UCSD-AML1 (cell line): ENCODE measurements around the gene ZBTB34.
"Not testable (repeated sequence)": the region's sequence is repeated elsewhere in the genome, so short reads cannot be mapped to it uniquely, and the experiment has no call there.

Experiments
- DNase-seq: peaks from one replicate; lab custom pipeline; 2025; ENCODE audit not compliant: unreplicated experiment; lab: John Stamatoyannopoulos, UW

The ZBTB34 gene

GRCh38 chr9:126860077-126860756 lies at the start of gene ZBTB34:
Gene ZBTB34, plus strand, starts transcription at chr9:126860639. Its CDS starts 18,761 bp downstream, at chr9:126879400.
- DNase-seq: peak; percentile 79

- DNase-seq: no peak
Measured at GRCh38 chr9:126813072-126813471, 47.4 kb upstream of the ZBTB34 start.

- DNase-seq: no peak
Measured at GRCh38 chr9:126814091-126814490, 46.3 kb upstream of the ZBTB34 start.

GRCh38 chr9:126817615-126818014 lies 42.8 kb upstream of the ZBTB34 start:
- DNase-seq: not testable (repeated sequence)

- DNase-seq: no peak
Measured at GRCh38 chr9:126818482-126818881, 42.0 kb upstream of the ZBTB34 start.

- DNase-seq: no peak
Measured at GRCh38 chr9:126819482-126819881, 41.0 kb upstream of the ZBTB34 start.

GRCh38 chr9:126822278-126822677 lies 38.2 kb upstream of the ZBTB34 start:
- DNase-seq: no peak

- DNase-seq: no peak
Measured at GRCh38 chr9:126822873-126823272, 37.6 kb upstream of the ZBTB34 start.

- DNase-seq: not testable (repeated sequence)
Measured at GRCh38 chr9:126824052-126824451, 36.4 kb upstream of the ZBTB34 start.

GRCh38 chr9:126827227-126827626 lies 33.2 kb upstream of the ZBTB34 start:
- no peak for DNase-seq

GRCh38 chr9:126829035-126829434 lies 31.4 kb upstream of the ZBTB34 start:
- DNase-seq: no peak

GRCh38 chr9:126830827-126831226 lies 29.6 kb upstream of the ZBTB34 start:
- DNase-seq: no peak

- DNase-seq: no peak
Measured at GRCh38 chr9:126832440-126832839, 28.0 kb upstream of the ZBTB34 start.

GRCh38 chr9:126833020-126833419 lies 27.4 kb upstream of the ZBTB34 start:
- DNase-seq: no peak

GRCh38 chr9:126833710-126834345 lies 26.6 kb upstream of the ZBTB34 start:
- DNase-seq: no peak

GRCh38 chr9:126834672-126835071 lies 25.8 kb upstream of the ZBTB34 start:
- no peak for DNase-seq

GRCh38 chr9:126836216-126836615 lies 24.2 kb upstream of the ZBTB34 start:
- no peak for DNase-seq

GRCh38 chr9:126838055-126838811 lies 22.2 kb upstream of the ZBTB34 start:
- DNase-seq: no peak

GRCh38 chr9:126838895-126839294 lies 21.5 kb upstream of the ZBTB34 start:
- no peak for DNase-seq

GRCh38 chr9:126839301-126839700 lies 21.1 kb upstream of the ZBTB34 start:
- DNase-seq: no peak

- DNase-seq: no peak
Measured at GRCh38 chr9:126842220-126842842, 18.1 kb upstream of the ZBTB34 start.
